H9 (cell line): ENCODE results near the gene ENO4. TPM values are rescaled to one million over a fixed set of nuclear protein-coding genes. Genes with fewer than 3 reads are reported as not detected.

Experiments used
- DNase-seq: peaks from one replicate; pipeline ENCODE4 v3.0.0-alpha.2; 2017
- H2AFZ ChIP-seq: one replicate; pipeline ENCODE4 v1.6.1; 2013; ENCODE audit warnings: mild to moderate bottlenecking, low read length, control low read depth, moderate library complexity
- H2AK5ac ChIP-seq: 2 replicates; pipeline ENCODE4 v1.6.1; 2013; ENCODE audit warnings: low read length, control low read depth, mixed read lengths; ENCODE audit not compliant: insufficient read length
- H2BK120ac ChIP-seq: one replicate; pipeline ENCODE4 v1.6.1; 2013; ENCODE audit warnings: low read depth, mild to moderate bottlenecking, low read length, control low read depth, inconsistent platforms; ENCODE audit not compliant: poor library complexity, severe bottlenecking
- H2BK12ac ChIP-seq: 2 replicates; pipeline ENCODE4 v1.6.1; 2013; ENCODE audit warnings: low read length, control low read depth, mixed read lengths, low read depth; ENCODE audit not compliant: insufficient read length
- H2BK15ac ChIP-seq: 2 replicates; pipeline ENCODE4 v1.6.1; 2013; ENCODE audit warnings: low read depth, low read length, control low read depth
- H2BK20ac ChIP-seq: one replicate; pipeline ENCODE4 v1.6.1; 2013; ENCODE audit warnings: low read depth, mild to moderate bottlenecking, low read length, control low read depth, inconsistent platforms; ENCODE audit not compliant: poor library complexity, severe bottlenecking
- H2BK5ac ChIP-seq: 2 replicates; pipeline ENCODE4 v1.6.1; 2013; ENCODE audit warnings: low read length, control low read depth, mixed read lengths; ENCODE audit not compliant: insufficient read length
- H3K14ac ChIP-seq: 2 replicates; pipeline ENCODE4 v1.6.1; 2013; ENCODE audit warnings: low read length, control low read depth; ENCODE audit not compliant: insufficient read depth
- H3K18ac ChIP-seq: 2 replicates; pipeline ENCODE4 v1.6.1; 2013; ENCODE audit warnings: low read depth, mild to moderate bottlenecking, mixed read lengths, low read length, control low read depth; ENCODE audit not compliant: insufficient read length
- H3K23ac ChIP-seq: 2 replicates; pipeline ENCODE4 v1.6.1; 2013; ENCODE audit warnings: low read length, control low read depth, mixed read lengths, low read depth; ENCODE audit not compliant: insufficient read length
- H3K23me2 ChIP-seq: 2 replicates; pipeline ENCODE4 v1.6.1; 2013; ENCODE audit warnings: low read depth, mild to moderate bottlenecking, mixed read lengths, low read length, control low read depth; ENCODE audit not compliant: insufficient read length, poor library complexity, severe bottlenecking
- H3K27ac ChIP-seq: 2 replicates; pipeline ENCODE4 v1.5.1; 2013; ENCODE audit warnings: low read length, control low read depth, mixed read lengths, low read depth; ENCODE audit not compliant: insufficient read length
- H3K27me3 ChIP-seq: 2 replicates; pipeline ENCODE4 v1.6.1; 2013; ENCODE audit warnings: low read length, control low read depth, inconsistent platforms; ENCODE audit not compliant: insufficient read depth
- H3K4ac ChIP-seq: 2 replicates; pipeline ENCODE4 v1.6.1; 2013; ENCODE audit warnings: low read depth, mild to moderate bottlenecking, control low read depth, inconsistent platforms, low read length, moderate library complexity
- H3K4me1 ChIP-seq: 2 replicates; pipeline ENCODE4 v1.6.1; 2013; ENCODE audit warnings: low read length, control low read depth, inconsistent platforms; ENCODE audit not compliant: insufficient read depth
- H3K4me2 ChIP-seq: 2 replicates; pipeline ENCODE4 v1.6.1; 2013; ENCODE audit warnings: low read length, control low read depth, mixed read lengths; ENCODE audit not compliant: insufficient read length, insufficient read depth
- H3K56ac ChIP-seq: 2 replicates; pipeline ENCODE4 v1.6.1; 2013; ENCODE audit warnings: low read depth, mild to moderate bottlenecking, mixed read lengths, low read length, control low read depth; ENCODE audit not compliant: insufficient read length
- H3K79me1 ChIP-seq: 2 replicates; pipeline ENCODE4 v1.6.1; 2013; ENCODE audit warnings: low read depth, mild to moderate bottlenecking, moderate library complexity, low read length, control low read depth, inconsistent platforms; ENCODE audit not compliant: insufficient read depth, poor library complexity, severe bottlenecking
- H3K79me2 ChIP-seq: 2 replicates; pipeline ENCODE4 v1.6.1; 2013; ENCODE audit warnings: low read length, control low read depth, inconsistent platforms; ENCODE audit not compliant: insufficient read depth
- H3K9ac ChIP-seq: 2 replicates; pipeline ENCODE4 v1.6.1; 2013; ENCODE audit warnings: low read length, control low read depth, mixed read lengths; ENCODE audit not compliant: insufficient read length; ENCODE audit errors: extremely low read depth
- H3K9me3 ChIP-seq: one replicate; pipeline ENCODE4 v1.6.1; 2013; ENCODE audit warnings: low read depth, low read length, inconsistent platforms; ENCODE audit not compliant: control insufficient read depth
- H3T11ph ChIP-seq: one replicate; pipeline ENCODE4 v1.6.1; 2013; ENCODE audit warnings: mild to moderate bottlenecking, low read length, control low read depth, inconsistent platforms
- H4K20me1 ChIP-seq: one replicate; pipeline ENCODE4 v1.6.1; 2013; ENCODE audit not compliant: control insufficient read depth, insufficient read length, insufficient read depth
- H4K5ac ChIP-seq: 2 replicates; pipeline ENCODE4 v1.6.1; 2013; ENCODE audit warnings: low read depth, mild to moderate bottlenecking, mixed read lengths, low read length, control low read depth; ENCODE audit not compliant: insufficient read length
- H4K8ac ChIP-seq: replicated peaks from 2 replicates; pipeline ENCODE4 v1.6.1; 2013; ENCODE audit warnings: low read length, control low read depth, mixed read lengths, low read depth; ENCODE audit not compliant: insufficient read length
- H4K91ac ChIP-seq: 2 replicates; pipeline ENCODE4 v1.6.1; 2013; ENCODE audit warnings: low read depth, mild to moderate bottlenecking, moderate library complexity, mixed read lengths, low read length, control low read depth; ENCODE audit not compliant: insufficient read length
- H3K27ac Mint-ChIP-seq, 3 experiments: 2 replicates in 2 of 3; 3 replicates in 1 of 3; pipeline ENCODE4 v1.8.0; 2020 to 2021; ENCODE audit warnings: mixed read lengths in 3 of 3, mild to moderate bottlenecking in 1 of 3, moderate library complexity in 1 of 3
- H3K27me3 Mint-ChIP-seq: 2 replicates; pipeline ENCODE4 v1.8.0; 2021; ENCODE audit warnings: low read depth, mild to moderate bottlenecking, moderate library complexity, mixed read lengths
- H3K36me3 Mint-ChIP-seq, 3 experiments: 2 replicates in 2 of 3; 3 replicates in 1 of 3; pipeline ENCODE4 v1.8.0; 2020 to 2021; ENCODE audit warnings: low read depth in 3 of 3, mixed read lengths in 3 of 3; ENCODE audit not compliant: insufficient read depth in 1 of 3
- H3K4me1 Mint-ChIP-seq, 2 experiments: 2 replicates each; pipeline ENCODE4 v1.8.0; 2020; ENCODE audit warnings: mixed read lengths in 2 of 2
- H3K4me3 Mint-ChIP-seq, 2 experiments: 2 replicates in 1 of 2; 3 replicates in 1 of 2; pipeline ENCODE4 v1.8.0; 2020 to 2021; ENCODE audit warnings: mild to moderate bottlenecking in 2 of 2, mixed read lengths in 2 of 2, moderate library complexity in 1 of 2
- H3K9me3 Mint-ChIP-seq, 2 experiments: 2 replicates in 1 of 2; 3 replicates in 1 of 2; pipeline ENCODE4 v1.8.0; 2020; ENCODE audit warnings: mild to moderate bottlenecking in 2 of 2, mixed read lengths in 2 of 2, moderate library complexity in 1 of 2
- WGBS: extraction: QIAGEN DNeasy Blood & Tissue Kit; methylation state at CpG from one replicate; pipeline ENCODE4 v1.1.7; 2013; ENCODE audit warnings: missing lambda C conversion rate, low lambda C conversion rate, mixed read lengths; ENCODE audit not compliant: insufficient read length; ENCODE audit errors: extremely low coverage; 5-methylcytosine and 5-hydroxymethylcytosine counted together
- total RNA-seq: library from RNA; stranded (reverse); gene quantifications from 2 replicates; pipeline ENCODE4 v1.2.1, GENCODE V29; 2021
- TF ChIP-seq, protein P1 (sequence below): fragments of 200-600 bp; sonication (generic); conservative IDR thresholded peaks from 3 replicates; pipeline ENCODE4 v1.8.0; 2021; ENCODE audit warnings: antibody characterized with exemption, mild to moderate bottlenecking

The ENO4 gene
- total RNA-seq, 1 experiment from 2014 or later, result 0.26 TPM

DNA sequence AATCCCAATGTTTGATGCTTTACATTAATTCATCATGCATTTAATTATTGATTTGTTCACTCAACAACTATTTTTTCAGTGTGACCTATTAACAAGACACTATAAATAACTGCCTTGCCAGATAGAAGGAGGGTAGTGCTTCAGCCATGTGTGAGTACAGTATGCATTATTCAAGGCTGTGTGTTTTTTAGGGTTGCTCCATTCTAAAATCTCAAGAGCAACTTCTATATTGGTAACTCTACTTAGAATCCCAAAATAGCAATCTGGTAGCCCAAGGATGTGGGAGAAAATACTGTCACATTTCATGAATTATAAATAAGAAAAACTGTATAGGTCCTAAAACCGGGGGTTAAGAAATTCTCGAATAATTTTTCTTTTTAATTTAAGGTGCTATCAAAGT is 69.9 kb downstream of the ENO4 start:
- TF ChIP-seq, protein P1, sequence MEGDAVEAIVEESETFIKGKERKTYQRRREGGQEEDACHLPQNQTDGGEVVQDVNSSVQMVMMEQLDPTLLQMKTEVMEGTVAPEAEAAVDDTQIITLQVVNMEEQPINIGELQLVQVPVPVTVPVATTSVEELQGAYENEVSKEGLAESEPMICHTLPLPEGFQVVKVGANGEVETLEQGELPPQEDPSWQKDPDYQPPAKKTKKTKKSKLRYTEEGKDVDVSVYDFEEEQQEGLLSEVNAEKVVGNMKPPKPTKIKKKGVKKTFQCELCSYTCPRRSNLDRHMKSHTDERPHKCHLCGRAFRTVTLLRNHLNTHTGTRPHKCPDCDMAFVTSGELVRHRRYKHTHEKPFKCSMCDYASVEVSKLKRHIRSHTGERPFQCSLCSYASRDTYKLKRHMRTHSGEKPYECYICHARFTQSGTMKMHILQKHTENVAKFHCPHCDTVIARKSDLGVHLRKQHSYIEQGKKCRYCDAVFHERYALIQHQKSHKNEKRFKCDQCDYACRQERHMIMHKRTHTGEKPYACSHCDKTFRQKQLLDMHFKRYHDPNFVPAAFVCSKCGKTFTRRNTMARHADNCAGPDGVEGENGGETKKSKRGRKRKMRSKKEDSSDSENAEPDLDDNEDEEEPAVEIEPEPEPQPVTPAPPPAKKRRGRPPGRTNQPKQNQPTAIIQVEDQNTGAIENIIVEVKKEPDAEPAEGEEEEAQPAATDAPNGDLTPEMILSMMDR, result no peak
- H3K9me3 Mint-ChIP-seq, result no peaks in the 10 kb centered on the region
- Histone ChIP-seq H4K91ac (no peak overlapping the region), H3K27ac (no peak overlapping the region), H3K18ac (no peak overlapping the region), H3K4me1 (no peaks in the 10 kb centered on the region), H4K8ac (no peak overlapping the region), H3K23me2 (no peaks in the 10 kb centered on the region), H3K79me1 (no peaks in the 10 kb centered on the region), H3K9ac (no peak overlapping the region), H3K4ac (no peak overlapping the region), H2BK12ac (no peak overlapping the region), H2BK120ac (no peak overlapping the region), H3K14ac (no peak overlapping the region), H2AK5ac (no peak overlapping the region), H2BK15ac (no peak overlapping the region), H3K4me2 (no peak overlapping the region), H2BK5ac (no peak overlapping the region), H2AFZ (no peak overlapping the region), H3K56ac (no peak overlapping the region), H2BK20ac (no peak overlapping the region), H3K23ac (no peak overlapping the region), H3K27me3 (no peaks in the 10 kb centered on the region), H4K20me1 (no peaks in the 10 kb centered on the region), H4K5ac (no peak overlapping the region), H3K9me3 (no peaks in the 10 kb centered on the region), H3K79me2 (no peaks in the 10 kb centered on the region), H3T11ph (no peak overlapping the region)
- peaks cover 8 to 17% of the 10 kb centered on the region in 2 experiments for H3K4me1 Mint-ChIP-seq
- no peak overlapping the region for H3K27ac Mint-ChIP-seq
- WGBS, result no CpG with 5 or more reads among the region's 2 CpGs
- no peak for DNase-seq
- H3K36me3 Mint-ChIP-seq, result peaks cover 6 to 30% (median 22%) of the 10 kb centered on the region in 3 experiments; a peak in 6 of 7 replicates
- H3K4me3 Mint-ChIP-seq, result no peak overlapping the region
- H3K27me3 Mint-ChIP-seq, result no peaks in the 10 kb centered on the region
